ENCODE measurements around the gene SMIM24.

SMIM24 gene

DNA sequence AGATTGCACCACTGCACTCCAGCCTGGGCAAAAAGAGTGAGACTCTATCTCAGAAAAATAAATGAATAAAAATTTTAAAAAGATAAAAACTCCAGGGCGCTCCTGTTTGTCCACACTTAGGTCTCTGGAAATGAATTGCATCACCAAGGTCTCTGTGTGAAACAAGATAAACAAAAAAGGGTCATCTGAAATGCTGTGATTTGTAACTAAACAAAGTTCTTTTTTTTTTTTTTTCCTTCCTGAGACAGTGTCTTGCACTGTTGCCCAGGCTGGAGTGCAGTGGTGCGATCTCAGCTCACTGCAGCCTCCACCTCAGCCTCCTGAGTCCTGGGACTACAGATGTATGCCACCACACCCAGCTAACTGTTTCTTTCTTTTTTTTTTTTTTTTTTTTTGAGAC is 37.3 kb upstream of the SMIM24 start:
- Histone ChIP-seq H2AFZ (ENCODE audit: low read depth, low read length) (no peak overlapping the region), H3K23ac (ENCODE audit: low read length in 2 of 2) (no peak overlapping the region), H2BK120ac (ENCODE audit: low read depth, low read length) (no peak overlapping the region), H3K14ac (ENCODE audit: low read length in 2 of 2) (no peak overlapping the region), H4K91ac (ENCODE audit: low read length) (no peak overlapping the region), H3K4me1 (ENCODE audit: control insufficient read depth, insufficient read depth, low read depth, low read length) (peaks cover 55% of the 10 kb centered on the region), H3K4me2 (ENCODE audit: low read length, poor library complexity, severe bottlenecking) (no peak overlapping the region), H3K27me3 (ENCODE audit: control insufficient read depth in 1 of 2, insufficient read depth in 1 of 2, low read length in 2 of 2) (no peaks in the 10 kb centered on the region), H4K8ac (ENCODE audit: low read length) (no peak overlapping the region), H2BK15ac (ENCODE audit: low read depth, poor library complexity, severe bottlenecking) (no peak overlapping the region), H3K27ac (ENCODE audit: low read length, poor library complexity, severe bottlenecking) (no peak overlapping the region), H3K36me3 (ENCODE audit: control insufficient read depth in 1 of 2, insufficient read depth in 2 of 2, low read depth in 1 of 2, low read length in 2 of 2) (peaks cover 4 to 71% of the 10 kb centered on the region in 2 experiments), H3K9me3 (ENCODE audit: control insufficient read depth, low read length) (no peaks in the 10 kb centered on the region), H2BK5ac (ENCODE audit: low read depth, low read length, poor library complexity, severe bottlenecking) (no peak overlapping the region), H2BK12ac (ENCODE audit: low read length in 2 of 2) (no peak overlapping the region), H3K9ac (ENCODE audit: low read length) (no peak overlapping the region), H3K4me3 (ENCODE audit: insufficient read depth in 1 of 2, low read depth in 1 of 2, low read length in 2 of 2) (no peak overlapping the region), H3K18ac (ENCODE audit: low read depth in 1 of 2, low read length in 2 of 2) (no peak overlapping the region), H3K4ac (ENCODE audit: low read depth in 1 of 2, low read length in 2 of 2) (no peak overlapping the region), H3K79me1 (replicated peaks; ENCODE audit: low read length, poor library complexity, severe bottlenecking) (peaks cover 20% of the 10 kb centered on the region), H2AK5ac (ENCODE audit: low read length, severe bottlenecking) (no peak overlapping the region)
- 93% methylated on average over 2 of the region's 2 CpGs for WGBS
- DNase-seq = peak; percentile 62

DNA sequence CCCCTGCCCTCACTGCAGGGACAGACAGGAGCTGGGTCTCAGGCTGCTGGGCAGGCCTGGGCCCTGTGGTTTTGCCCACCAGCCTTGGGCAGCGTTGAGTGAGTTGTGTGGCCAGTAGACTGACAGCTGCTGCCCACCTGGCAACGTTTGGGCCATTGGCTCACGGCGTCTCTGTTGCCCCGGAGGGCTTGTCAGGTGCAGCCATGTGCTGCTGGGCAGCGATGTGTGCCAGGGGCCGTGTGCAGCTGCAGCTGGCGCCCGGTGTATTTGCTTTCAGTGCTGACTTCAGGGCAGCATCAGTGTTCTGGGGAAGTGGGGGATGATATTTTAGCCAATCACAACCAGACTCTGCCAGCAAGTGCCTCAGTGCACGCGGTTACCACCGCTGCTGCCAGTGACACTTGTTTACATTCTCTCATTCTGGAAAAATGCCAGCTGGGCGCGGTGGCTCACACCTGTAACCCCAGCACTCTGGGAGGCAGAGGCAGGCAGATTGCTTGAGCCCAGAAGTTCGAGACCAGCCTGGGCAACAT is 36.4 kb upstream of the SMIM24 start:
- Histone ChIP-seq H4K8ac (ENCODE audit: low read length) (no peak overlapping the region), H3K9ac (ENCODE audit: low read length) (no peak overlapping the region), H3K27ac (ENCODE audit: low read length, poor library complexity, severe bottlenecking) (no peak overlapping the region), H3K14ac (ENCODE audit: low read length in 2 of 2) (peak overlapping the region in 1 of 2 experiments; percentile 36), H3K36me3 (ENCODE audit: control insufficient read depth in 1 of 2, insufficient read depth in 2 of 2, low read depth in 1 of 2, low read length in 2 of 2) (peaks cover 4 to 71% of the 10 kb centered on the region in 2 experiments), H2BK12ac (ENCODE audit: low read length in 2 of 2) (no peak overlapping the region), H3K4me3 (ENCODE audit: insufficient read depth in 1 of 2, low read depth in 1 of 2, low read length in 2 of 2) (peak overlapping the region in 1 of 2 experiments; percentile 34), H3K4ac (ENCODE audit: low read depth in 1 of 2, low read length in 2 of 2) (no peak overlapping the region), H2BK120ac (ENCODE audit: low read depth, low read length) (no peak overlapping the region), H2BK5ac (ENCODE audit: low read depth, low read length, poor library complexity, severe bottlenecking) (no peak overlapping the region), H3K18ac (ENCODE audit: low read depth in 1 of 2, low read length in 2 of 2) (peak overlapping the region in 1 of 2 experiments; percentile 26), H3K4me2 (ENCODE audit: low read length, poor library complexity, severe bottlenecking) (no peak overlapping the region), H3K23ac (ENCODE audit: low read length in 2 of 2) (no peak overlapping the region), H2AFZ (ENCODE audit: low read depth, low read length) (no peak overlapping the region), H2AK5ac (ENCODE audit: low read length, severe bottlenecking) (no peak overlapping the region), H3K9me3 (ENCODE audit: control insufficient read depth, low read length) (no peaks in the 10 kb centered on the region), H3K27me3 (ENCODE audit: control insufficient read depth in 1 of 2, insufficient read depth in 1 of 2, low read length in 2 of 2) (no peaks in the 10 kb centered on the region), H4K91ac (ENCODE audit: low read length) (no peak overlapping the region), H3K4me1 (ENCODE audit: control insufficient read depth, insufficient read depth, low read depth, low read length) (peaks cover 60% of the 10 kb centered on the region), H3K79me1 (replicated peaks; ENCODE audit: low read length, poor library complexity, severe bottlenecking) (peaks cover 16% of the 10 kb centered on the region), H2BK15ac (ENCODE audit: low read depth, poor library complexity, severe bottlenecking) (no peak overlapping the region)
- WGBS = 91% methylated on average over 15 of the region's 15 CpGs
- no peak for DNase-seq

- no peak overlapping the region for H3K4me3 ChIP-seq (ENCODE audit: insufficient read depth in 1 of 2, low read depth in 1 of 2, low read length in 2 of 2)
- H3K14ac ChIP-seq (ENCODE audit: low read length in 2 of 2) = no peak overlapping the region
- no peak overlapping the region for H3K27ac ChIP-seq (ENCODE audit: low read length, poor library complexity, severe bottlenecking)
- H3K23ac ChIP-seq (ENCODE audit: low read length in 2 of 2) = no peak overlapping the region
- 93% methylated on average over 15 of the region's 15 CpGs for WGBS
- no peaks in the 10 kb centered on the region for H3K9me3 ChIP-seq (ENCODE audit: control insufficient read depth, low read length)
- no peak overlapping the region for H3K18ac ChIP-seq (ENCODE audit: low read depth in 1 of 2, low read length in 2 of 2)
- no peak overlapping the region for H4K8ac ChIP-seq (ENCODE audit: low read length)
- H2AK5ac ChIP-seq (ENCODE audit: low read length, severe bottlenecking) = no peak overlapping the region
- no peaks in the 10 kb centered on the region for H3K27me3 ChIP-seq (ENCODE audit: control insufficient read depth in 1 of 2, insufficient read depth in 1 of 2, low read length in 2 of 2)
- H2BK5ac ChIP-seq (ENCODE audit: low read depth, low read length, poor library complexity, severe bottlenecking) = no peak overlapping the region
- no peak overlapping the region for H4K91ac ChIP-seq (ENCODE audit: low read length)
- no peak overlapping the region for H3K4ac ChIP-seq (ENCODE audit: low read depth in 1 of 2, low read length in 2 of 2)
- no peak overlapping the region for H2BK12ac ChIP-seq (ENCODE audit: low read length in 2 of 2)
- no peak overlapping the region for H2BK15ac ChIP-seq (ENCODE audit: low read depth, poor library complexity, severe bottlenecking)
- peaks cover 64% of the 10 kb centered on the region for H3K4me1 ChIP-seq (ENCODE audit: control insufficient read depth, insufficient read depth, low read depth, low read length)
- no peak overlapping the region for H3K4me2 ChIP-seq (ENCODE audit: low read length, poor library complexity, severe bottlenecking)
- H2AFZ ChIP-seq (ENCODE audit: low read depth, low read length) = no peak overlapping the region
- H2BK120ac ChIP-seq (ENCODE audit: low read depth, low read length) = no peak overlapping the region
- no peak for DNase-seq
- peaks cover 16% of the 10 kb centered on the region for H3K79me1 ChIP-seq (replicated peaks; ENCODE audit: low read length, poor library complexity, severe bottlenecking)
- H3K9ac ChIP-seq (ENCODE audit: low read length) = no peak overlapping the region
- H3K36me3 ChIP-seq (ENCODE audit: control insufficient read depth in 1 of 2, insufficient read depth in 2 of 2, low read depth in 1 of 2, low read length in 2 of 2) = peaks cover 4 to 78% of the 10 kb centered on the region in 2 experiments
Observed at GRCh38 chr19:3515891-3516422, 35.6 kb upstream of the SMIM24 start.

DNA sequence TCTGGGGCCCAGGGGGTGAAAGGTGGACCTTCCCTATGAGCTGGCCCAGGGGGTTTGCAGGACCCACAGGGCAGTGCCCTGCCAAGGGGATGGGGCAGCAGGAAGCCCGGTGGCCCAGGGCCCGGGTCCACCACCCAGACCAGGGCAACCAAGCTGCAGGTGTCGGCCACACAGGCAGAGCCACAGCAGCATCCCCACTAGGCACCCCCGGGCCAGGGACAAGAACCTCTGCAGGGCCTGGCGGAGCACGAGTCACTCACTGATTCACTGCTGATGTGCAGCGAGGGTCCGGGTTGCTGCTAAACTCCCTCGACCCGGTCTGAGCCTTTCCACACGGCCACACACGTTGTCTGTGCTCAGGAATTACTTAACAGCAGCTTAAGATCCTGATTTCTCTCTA is 34.6 kb upstream of the SMIM24 start:
- Histone ChIP-seq H3K36me3 (ENCODE audit: control insufficient read depth in 1 of 2, insufficient read depth in 2 of 2, low read depth in 1 of 2, low read length in 2 of 2) (peaks cover 9 to 78% of the 10 kb centered on the region in 2 experiments), H3K79me1 (replicated peaks; ENCODE audit: low read length, poor library complexity, severe bottlenecking) (peaks cover 14% of the 10 kb centered on the region), H3K9me3 (ENCODE audit: control insufficient read depth, low read length) (no peaks in the 10 kb centered on the region), H2AFZ (ENCODE audit: low read depth, low read length) (no peak overlapping the region), H3K18ac (ENCODE audit: low read depth in 1 of 2, low read length in 2 of 2) (no peak overlapping the region), H3K4ac (ENCODE audit: low read depth in 1 of 2, low read length in 2 of 2) (no peak overlapping the region), H3K23ac (ENCODE audit: low read length in 2 of 2) (no peak overlapping the region), H2BK15ac (ENCODE audit: low read depth, poor library complexity, severe bottlenecking) (no peak overlapping the region), H2BK5ac (ENCODE audit: low read depth, low read length, poor library complexity, severe bottlenecking) (no peak overlapping the region), H3K4me2 (ENCODE audit: low read length, poor library complexity, severe bottlenecking) (no peak overlapping the region), H3K4me1 (ENCODE audit: control insufficient read depth, insufficient read depth, low read depth, low read length) (peaks cover 62% of the 10 kb centered on the region), H3K27ac (ENCODE audit: low read length, poor library complexity, severe bottlenecking) (no peak overlapping the region), H3K4me3 (ENCODE audit: insufficient read depth in 1 of 2, low read depth in 1 of 2, low read length in 2 of 2) (no peak overlapping the region), H3K9ac (ENCODE audit: low read length) (peak overlapping the region; percentile 22), H4K91ac (ENCODE audit: low read length) (no peak overlapping the region), H2AK5ac (ENCODE audit: low read length, severe bottlenecking) (no peak overlapping the region), H3K27me3 (ENCODE audit: control insufficient read depth in 1 of 2, insufficient read depth in 1 of 2, low read length in 2 of 2) (no peaks in the 10 kb centered on the region), H2BK120ac (ENCODE audit: low read depth, low read length) (no peak overlapping the region), H2BK12ac (ENCODE audit: low read length in 2 of 2) (no peak overlapping the region), H3K14ac (ENCODE audit: low read length in 2 of 2) (no peak overlapping the region), H4K8ac (ENCODE audit: low read length) (no peak overlapping the region)
- DNase-seq = no peak
- 63% methylated on average over 12 of the region's 12 CpGs for WGBS
